Hindlimb muscle (tissue), 1 donor: ENCODE results near the gene CHD1. TPM values are rescaled to one million over a fixed set of nuclear protein-coding genes. Genes with fewer than 3 reads are reported as not detected.
"Not testable (repeated sequence)": the region's sequence is repeated elsewhere in the genome, so short reads cannot be mapped to it uniquely, and the experiment has no call there.

Experiments used
- DNase-seq: peaks from one replicate; pipeline ENCODE4 v3.0.0-alpha.2; 2013
- polyA plus RNA-seq: library from polyadenylated mRNA; unstranded; fragments of 120-200 nt; gene quantifications from one replicate; pipeline ENCODE4 v1.2.1, GENCODE V29; 2013; ENCODE audit not compliant: insufficient read length

Gene CHD1
- 25.4 TPM for polyA plus RNA-seq

DNA sequence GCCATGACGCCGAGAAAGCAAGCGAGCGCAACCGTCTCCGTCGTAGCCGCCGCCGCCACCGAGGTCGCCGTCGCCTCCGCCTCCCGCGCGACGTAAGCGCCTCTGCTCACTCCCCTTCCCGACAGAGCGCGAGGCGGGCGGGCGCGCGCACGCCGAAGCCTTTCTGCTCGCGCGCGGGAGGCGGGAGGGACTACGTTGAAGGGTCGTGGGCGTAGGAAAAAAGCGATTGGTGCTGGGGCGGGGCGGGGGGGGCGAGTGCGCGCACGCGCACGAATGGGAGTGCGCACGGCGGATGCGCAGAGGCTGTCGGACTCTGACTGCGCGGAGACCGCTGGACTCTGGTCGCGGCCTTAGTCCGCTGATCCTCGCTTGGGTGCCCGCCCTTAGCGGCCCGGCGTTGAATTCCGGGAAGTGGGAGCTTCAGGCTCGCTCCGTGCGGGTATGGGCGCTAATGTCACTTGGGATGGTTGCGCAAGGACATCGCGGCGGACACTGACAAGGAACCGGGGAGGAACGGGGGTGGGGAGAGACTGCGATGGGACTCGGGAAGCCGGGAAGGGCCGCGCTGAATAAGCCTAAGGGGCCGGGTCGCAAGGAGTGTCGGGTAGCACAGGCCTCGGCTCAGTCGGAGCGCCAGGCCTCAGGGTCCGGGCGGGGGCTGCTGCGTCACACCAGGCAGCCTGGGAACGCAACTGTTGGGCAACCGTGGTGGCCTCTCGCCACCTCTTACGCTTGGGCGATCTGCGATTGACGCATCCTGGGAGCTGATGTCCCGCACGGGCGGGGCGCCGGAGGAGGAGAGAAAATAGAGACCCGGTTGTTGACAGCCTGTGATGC is at the start of gene CHD1:
Gene CHD1 (minus strand): TSS at position 135 of the 837 bp plus-strand sequence. CDS start 2,621 bp downstream, outside the sequence.
- peak; percentile 97 for DNase-seq

DNA sequence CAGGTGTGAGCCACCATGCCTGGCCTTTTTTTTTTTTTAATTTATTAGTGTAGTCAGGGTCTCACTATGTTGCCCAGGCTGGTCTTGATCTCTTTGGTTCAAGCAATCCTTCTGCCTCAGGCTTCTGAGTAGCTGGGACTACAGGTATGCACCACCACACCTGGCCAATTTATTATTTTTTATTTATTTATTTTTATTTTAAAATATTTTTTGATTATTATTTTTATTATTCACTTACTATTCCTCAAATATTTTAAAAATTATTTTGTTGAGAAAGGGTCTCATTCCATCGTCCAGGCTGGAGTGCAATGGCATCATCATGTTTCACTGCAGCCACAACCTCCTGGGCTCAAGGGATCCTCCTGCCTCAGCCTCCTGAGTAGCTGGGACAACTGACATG is 49.7 kb upstream of the CHD1 start:
- DNase-seq, result no peak

DNA sequence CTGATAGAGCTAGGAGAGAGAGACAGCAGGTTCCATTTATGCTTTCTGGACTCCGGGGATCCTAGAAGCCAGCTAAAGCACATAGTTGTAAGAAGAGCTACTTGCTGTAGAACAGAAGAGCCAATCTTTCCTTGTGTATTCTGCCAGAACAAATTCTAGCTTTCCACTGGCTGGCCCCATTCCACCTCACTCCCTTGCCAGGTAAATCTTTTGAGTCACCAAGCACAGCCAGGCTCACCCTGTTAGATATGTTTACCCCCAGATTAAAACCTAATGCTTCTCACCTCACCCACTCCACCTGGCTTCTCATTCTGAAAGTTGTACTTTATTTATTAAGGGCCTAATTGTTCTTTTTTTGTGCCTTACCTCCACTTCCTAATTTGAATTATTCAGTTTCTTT is 48.9 kb upstream of the CHD1 start:
- peak; percentile 17 for DNase-seq

DNA sequence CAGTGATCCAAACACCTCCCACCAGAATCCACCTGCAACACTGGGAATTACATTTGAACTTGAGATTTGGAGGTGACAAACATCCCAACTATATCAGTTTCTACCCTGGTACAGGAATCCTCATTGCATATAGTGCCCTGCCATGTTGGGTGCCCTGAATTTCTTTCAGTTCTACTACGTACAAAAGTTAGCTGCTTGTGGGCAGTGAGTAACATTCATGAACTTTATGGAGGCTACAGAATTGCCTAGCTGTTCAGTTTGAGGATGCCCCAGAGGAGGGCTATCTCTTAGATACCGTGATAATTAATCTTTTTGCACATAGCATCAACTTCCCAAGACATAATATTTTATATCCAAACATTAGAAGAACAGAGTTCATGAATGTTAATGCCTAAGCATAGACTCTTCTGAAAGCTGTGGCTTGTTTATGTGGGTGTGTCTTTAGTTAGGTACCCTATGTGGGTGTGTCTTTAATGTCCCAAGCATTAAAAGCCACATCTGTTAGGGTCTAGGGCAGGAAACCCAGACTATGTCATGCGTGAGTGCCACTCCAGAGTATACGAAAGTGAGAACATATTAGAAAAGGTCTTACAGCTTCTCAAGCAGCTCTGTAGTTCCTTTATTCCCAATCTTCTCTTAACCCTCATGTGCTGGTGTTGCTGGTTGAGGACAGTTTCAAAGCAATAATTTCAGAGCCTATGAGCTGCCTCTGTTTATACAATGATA is 47.0 kb upstream of the CHD1 start:
- no peak for DNase-seq

DNA sequence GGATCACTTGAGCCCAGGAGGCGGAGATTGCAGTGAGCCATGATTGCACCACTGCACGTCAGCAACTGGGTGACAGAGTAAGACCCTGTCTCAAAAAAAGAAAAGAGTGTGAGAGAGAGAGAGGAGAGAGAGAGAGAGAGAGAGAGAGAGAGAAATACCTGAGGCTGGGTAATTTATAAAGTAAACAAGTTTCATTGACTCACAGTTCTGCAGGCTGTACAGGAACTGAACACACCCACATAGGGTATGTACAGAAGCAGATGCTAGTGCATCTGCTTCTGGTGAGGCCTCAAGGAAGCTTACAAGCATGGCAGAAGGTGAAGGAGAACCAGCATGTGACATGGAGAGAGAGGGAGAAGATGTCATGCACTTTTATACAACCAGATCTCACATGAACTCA is 46.4 kb upstream of the CHD1 start:
- no peak for DNase-seq

DNA sequence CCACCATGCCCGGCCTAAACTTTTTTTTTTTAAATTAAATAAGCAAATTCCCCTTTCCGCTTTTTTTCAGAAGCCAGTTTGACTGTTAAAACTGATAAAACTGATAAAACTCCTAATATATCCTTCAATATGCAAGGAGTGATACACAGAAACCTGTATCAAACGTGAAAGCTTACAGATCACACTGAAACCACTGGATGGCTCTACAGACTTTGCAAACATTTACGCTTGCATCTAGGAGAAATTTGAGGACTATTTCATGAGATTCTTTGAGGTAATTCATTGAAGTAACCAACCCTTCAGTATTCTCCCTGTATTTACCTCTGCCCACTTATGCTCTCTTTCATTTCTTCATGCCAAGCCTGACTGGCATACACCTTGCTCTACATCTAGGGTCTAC is 40.6 kb upstream of the CHD1 start:
- DNase-seq, result no peak

DNA sequence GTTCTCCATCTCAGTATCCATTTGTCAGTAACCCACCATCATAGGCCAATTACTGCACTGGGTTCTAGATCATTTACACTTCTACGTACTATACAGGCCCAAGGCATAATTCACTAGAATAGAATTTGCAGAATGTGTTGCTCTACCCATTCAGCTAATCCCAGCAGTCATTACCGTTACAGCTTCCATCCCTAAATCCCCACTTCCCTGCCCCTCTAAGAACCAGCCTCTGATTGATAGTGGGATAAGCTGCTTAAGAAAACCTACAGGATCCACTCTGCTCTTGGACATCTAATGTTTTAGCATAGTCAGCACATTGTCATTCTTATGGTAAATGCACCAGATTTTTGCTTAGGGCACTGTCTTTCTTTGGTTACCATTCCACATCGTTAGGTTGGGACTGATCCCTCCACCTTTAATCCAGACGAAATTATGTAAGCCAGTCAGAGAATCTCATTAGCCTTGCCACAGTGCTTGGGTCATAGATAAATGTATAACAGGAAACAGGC is 39.3 kb upstream of the CHD1 start:
- no peak for DNase-seq

DNA sequence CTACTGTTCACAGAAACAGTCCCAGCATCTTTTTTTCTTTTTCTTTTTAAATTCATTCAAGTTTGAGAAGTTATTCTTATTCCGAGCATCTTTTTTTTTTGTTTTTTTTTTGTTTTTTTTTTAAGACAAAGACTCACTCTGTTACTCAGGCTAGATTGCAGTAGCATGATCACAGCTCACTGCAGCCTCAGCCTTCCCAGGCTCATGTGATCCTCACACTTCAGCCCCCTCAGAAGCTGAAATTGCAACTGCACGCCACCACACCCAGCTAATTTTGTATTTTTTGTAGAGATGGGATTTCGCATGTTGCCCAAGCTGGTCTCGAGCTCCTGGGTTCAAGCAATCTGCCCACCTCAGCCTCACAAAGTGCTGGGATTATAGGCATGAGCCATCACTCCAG is 36.4 kb upstream of the CHD1 start:
- DNase-seq, result no peak

DNA sequence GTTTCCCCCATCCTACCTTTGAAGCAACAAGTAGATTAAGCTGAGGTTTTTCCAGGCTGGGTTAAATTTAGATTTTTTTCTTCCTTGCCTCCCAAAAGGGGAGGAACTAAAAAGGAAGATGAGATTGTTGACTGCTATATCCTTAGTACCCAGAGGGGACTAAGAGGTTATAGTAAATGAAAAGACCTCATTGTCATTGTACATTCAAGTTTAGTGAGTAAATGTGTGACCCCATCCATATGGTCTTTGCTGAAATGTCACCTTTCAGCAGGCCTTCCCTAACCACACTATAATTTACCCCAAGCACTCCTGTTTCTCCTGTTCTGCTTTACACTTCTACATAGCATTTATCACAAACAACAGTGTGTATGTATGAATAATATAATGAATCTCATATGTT is 35.8 kb upstream of the CHD1 start:
- no peak for DNase-seq

DNA sequence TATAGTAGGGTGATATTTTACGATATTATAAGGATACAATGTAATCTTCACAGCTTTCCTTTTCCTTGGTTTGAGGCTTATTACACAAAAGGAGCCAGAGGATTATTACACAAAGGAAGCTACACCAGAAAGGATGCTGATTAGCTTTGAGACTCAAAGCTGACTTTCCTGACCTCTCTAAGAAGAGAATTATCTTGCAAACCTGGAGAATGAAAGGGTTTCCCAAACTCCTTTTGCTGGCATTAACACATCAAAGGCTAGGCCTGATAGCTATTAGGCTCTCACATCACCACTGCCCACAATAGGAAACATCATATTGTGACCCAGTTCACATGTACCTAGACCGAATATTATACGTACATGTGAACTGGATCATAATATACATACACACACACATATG is 34.2 kb upstream of the CHD1 start:
- DNase-seq, result no peak

DNA sequence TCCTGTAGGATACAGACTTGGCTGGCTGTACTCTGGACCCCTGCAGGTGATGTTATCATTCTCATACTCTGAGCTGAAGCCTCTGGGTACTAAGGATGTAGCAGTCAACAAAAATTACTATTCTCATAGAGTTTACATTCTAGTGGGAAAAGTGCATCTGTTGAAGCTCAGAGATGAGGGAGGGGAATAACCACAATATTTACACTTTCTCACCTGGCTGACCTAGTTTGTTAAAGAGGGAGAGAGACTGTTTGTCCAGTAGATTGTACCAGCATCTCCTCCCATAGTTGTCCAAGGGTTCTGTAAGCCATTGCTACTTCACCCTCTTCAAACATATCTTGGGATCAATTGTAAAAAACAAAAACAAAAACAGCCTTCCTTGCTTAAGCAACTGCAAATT is 33.8 kb upstream of the CHD1 start:
- DNase-seq, result no peak

DNA sequence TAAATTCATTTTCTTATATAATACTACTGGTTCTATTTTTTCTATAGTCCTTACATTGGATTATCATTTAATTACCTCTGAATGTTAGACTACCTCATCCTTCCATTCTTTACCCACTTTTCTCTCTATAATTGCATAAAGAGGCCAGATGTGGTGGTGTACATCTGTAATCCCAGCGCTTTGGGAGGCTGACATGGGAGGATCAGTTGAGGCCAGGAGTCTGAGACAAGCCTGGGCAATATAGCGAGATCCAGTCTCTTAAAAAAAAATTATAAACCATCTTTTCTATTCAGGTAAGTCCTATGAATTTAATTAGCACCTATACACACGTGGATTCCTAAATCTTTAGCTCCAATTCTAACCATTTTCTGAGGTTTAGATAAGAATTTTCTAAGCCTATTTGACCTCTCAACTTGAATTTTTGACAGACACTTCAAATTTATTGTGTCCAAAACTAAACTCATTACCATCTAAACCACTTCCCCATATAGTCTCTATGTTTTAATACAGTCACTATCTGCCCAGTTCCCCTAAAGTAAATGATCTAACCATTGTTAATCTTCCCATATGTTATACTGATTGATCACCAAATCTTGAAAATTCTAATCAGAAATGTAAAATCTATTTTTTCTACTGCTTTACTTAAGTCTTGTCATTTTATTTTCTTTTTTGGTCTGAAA is 33.0 kb upstream of the CHD1 start:
- DNase-seq, result no peak

DNA sequence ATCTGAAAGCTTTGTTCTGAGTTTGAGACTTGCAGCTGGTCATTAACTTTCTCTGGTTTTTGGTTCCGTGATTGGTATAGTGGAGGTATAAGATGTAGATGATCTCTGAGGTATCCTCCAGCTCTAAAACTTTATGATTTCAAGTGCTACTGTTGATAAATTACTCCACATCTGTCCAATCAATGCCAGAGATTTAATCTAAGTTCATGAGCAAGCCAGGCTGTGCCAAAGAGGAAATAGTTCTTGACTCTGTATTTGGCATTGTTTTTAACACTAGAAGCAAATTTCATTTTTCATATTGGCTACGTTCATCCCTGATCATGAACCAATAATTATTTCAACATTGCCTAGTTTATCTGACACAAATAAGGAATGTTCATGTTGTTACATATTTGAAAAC is 28.5 kb upstream of the CHD1 start:
- DNase-seq, result no peak

DNA sequence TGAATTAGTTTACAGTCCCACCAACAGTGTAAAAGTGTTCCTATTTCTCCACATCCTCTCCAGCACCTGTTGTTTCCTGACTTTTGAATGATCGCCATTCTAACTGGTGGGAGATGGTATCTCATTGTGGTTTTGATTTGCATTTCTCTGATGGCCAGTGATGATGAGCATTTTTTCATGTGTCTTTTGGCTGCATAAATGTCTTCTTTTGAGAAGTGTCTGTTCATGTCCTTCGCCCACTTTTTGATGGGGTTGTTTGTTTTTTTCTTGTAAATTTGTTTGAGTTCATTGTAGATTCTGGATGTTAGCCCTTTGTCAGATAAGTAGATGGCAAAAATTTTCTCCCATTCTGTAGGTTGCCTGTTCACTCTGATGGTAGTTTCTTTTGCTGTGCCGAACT is 27.1 kb upstream of the CHD1 start:
- not testable (repeated sequence) for DNase-seq

DNA sequence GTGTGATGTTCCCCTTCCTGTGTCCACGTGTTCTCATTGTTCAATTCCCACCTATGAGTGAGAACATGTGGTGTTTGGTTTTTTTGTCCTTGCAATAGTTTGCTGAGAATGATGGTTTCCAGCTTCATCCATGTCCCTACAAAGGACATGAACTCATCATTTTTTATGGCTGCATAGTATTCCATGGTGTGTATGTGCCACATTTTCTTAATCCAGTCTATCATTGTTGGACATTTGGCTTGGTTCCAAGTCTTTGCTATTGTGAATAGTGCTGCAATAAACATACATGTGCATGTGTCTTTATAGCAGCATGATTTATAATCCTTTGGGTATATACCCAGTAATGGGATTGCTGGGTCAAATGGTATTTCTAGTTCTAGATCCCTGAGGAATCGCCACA is 26.7 kb upstream of the CHD1 start:
- not testable (repeated sequence) for DNase-seq

DNA sequence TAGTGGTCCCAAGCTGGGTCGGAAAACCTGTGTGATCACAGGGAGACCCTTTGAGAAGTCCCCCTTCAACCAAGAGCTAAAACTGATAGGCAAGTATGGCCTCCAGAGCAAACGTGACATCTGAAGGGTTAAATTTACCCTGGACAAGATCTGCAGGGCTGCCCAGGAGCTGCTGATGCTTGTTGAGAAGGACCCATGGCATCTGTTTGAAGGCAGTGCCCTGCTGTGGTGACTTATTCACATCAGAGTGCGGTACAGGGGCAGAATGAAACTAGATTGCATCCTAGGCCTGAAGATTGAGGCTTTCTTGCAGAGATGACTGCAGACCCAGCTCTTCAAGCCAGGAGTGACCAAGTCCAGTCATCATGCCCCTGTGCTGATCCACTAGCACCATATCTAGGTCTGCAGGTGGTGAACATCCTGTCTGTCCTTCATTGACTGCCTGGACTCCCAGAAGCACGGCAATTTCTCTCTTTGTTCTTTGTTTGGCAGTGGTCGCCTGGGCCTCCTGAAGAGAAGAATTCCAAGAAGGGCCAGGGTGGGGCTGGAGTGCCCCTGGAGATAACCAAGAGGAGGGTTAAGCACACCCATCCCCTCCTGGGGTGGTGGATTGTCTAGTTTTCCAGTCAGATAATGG is 25.7 kb upstream of the CHD1 start:
- no peak for DNase-seq

DNA sequence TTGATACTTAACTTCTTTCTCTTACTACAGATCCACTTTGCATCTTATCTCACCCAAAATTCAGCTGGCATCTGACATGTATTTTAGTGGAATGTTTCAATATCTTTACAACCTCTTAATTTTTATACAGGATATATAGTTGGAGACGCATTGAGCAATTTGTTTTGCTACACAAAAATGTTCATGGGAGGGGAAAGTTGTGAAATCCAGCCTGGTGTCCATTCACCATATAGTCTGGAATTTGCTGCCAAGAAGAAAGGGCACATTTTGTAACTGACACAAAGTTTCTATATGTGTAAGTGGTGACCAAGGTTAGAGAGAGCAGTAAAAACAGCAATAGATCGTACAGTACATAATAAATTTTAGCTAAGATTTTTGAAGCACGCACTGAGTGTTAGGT is 14.0 kb upstream of the CHD1 start:
- no peak for DNase-seq

DNA sequence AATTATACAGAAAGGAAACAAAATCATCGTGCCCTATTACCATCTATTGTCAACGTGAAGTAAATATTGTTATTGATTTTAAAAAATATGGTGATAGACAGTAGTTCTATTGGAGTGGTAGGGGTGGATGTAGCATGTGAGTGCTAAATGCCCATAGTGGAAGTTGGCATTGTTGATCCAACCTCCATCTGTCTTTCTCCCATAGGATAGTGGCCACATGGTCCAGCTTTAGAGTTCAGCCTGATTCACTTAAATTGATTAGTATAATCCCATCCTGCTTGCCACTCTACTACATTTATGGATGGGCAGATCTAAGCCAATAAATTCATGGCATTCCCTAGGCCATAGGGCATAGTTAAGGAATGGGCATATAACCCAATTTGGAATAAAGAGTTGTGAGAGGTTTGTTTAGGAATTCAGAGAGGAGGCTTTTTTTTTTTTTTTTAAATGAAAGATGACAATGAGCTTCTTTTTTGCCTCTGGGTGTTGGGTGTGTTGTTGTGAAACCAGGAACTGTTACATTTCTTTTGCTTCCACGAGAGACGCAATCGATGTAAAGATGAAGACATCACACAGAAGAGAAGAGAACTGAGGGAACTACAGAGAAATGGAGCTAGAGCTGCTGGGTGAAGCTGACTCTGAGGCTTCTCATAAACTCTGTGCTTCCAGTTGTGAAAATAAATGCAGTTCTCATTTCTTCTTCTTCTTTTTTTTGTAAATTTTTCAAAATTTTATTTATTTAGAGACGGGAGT is 12.5 kb upstream of the CHD1 start:
- no peak for DNase-seq

DNA sequence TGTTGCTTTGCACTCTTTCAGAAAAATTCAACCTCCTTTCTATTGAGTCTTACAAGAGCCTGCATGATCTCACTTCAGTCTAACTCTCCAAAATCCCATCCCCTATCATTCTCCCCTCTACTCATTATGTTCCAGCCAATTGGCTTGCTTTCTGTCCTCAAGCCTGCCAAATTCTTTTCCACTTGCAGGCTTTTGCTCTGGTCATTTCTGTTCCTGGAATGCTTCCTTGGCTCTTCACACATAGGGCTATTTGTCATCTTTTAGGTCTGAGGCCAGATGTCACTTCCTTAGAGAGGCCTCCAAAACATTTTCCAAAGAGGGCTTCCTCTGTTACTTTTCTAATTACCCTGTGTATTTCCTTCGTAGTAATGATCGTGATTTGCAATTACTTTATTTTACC is 11.8 kb upstream of the CHD1 start:
- DNase-seq, result peak; percentile 54

DNA sequence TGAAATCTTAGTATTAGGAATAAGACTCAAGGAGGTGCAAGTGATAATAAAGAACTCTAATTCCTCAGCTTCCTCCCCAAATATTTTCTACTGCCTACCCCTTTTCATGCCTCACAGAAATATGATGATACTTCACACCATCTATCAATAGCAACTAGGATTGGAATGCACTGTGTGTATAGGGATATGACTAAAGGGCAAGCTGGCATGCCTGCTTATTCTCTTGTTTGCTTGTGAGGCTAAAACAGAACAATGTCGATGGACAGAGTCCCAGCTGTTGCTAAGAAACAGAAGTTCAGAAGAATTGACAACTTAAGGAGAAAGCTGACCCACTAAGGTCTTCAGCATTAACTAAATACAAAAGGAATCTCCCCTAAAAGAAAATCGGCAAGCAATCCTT is 9.7 kb upstream of the CHD1 start:
- DNase-seq, result no peak

DNA sequence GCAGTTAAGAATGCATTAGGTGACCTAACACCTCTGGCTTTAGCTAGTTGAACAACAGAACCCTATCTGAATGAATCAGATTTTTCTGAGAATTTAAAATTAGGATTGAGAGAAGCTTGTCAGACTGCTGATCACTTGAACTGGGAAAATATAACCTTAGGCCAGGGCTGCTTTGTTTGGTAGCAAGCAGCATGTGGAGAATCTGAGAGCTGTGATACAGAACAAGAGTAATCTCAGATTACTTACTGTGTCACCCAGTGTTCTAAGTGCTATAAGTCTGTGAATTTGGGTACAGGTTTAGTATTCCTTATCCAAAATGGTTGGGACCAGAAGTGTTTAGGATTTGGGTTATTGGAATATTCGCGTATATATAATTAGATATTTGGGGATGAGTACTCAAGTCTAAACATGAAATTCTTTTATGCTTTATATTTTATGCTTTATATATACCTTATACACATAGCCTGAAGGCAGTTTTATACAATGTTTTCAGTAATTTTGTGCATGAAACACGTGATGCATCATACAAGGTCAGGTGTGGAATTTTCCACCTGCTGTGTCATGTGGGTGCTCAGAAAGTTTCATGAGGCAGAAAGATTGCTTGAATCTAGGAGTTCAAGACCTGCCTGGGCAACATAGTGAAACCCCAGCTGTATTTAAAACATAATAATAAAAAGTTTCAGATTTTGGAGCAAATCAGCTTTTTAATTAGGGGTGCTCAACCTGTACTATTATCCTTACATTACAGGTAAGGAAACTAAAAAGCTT is 8.3 kb upstream of the CHD1 start:
- no peak for DNase-seq
